Chondrocyte (in vitro differentiated cells): ENCODE results near the gene VPS13A. TPM values are rescaled to one million over a fixed set of nuclear protein-coding genes. Genes with fewer than 3 reads are reported as not detected.

Experiments
- DNase-seq: peaks from one replicate; pipeline ENCODE4 v3.0.0; 2021; ENCODE audit warnings: mixed read lengths, low spot score
- H3K27ac Mint-ChIP-seq: one replicate; pipeline ENCODE4 v1.8.0; 2021; ENCODE audit warnings: mild to moderate bottlenecking, moderate library complexity, mixed read lengths; ENCODE audit not compliant: unreplicated experiment
- H3K27me3 Mint-ChIP-seq: 2 replicates; pipeline ENCODE4 v1.8.0; 2021; ENCODE audit warnings: low read depth, mixed read lengths
- H3K36me3 Mint-ChIP-seq: 2 replicates; pipeline ENCODE4 v1.8.0; 2021; ENCODE audit warnings: low read depth, mixed read lengths
- H3K4me1 Mint-ChIP-seq: 2 replicates; pipeline ENCODE4 v1.8.0; 2021; ENCODE audit warnings: low read depth, mild to moderate bottlenecking, mixed read lengths
- H3K4me3 Mint-ChIP-seq: one replicate; pipeline ENCODE4 v1.8.0; 2021; ENCODE audit warnings: mild to moderate bottlenecking, moderate library complexity, mixed read lengths; ENCODE audit not compliant: unreplicated experiment
- H3K9me3 Mint-ChIP-seq: 2 replicates; pipeline ENCODE4 v1.8.0; 2021; ENCODE audit warnings: low read depth, mixed read lengths
- CTCF ChIP-seq: fragments of 200-600 bp; sonication (generic); IDR thresholded peaks from 2 replicates; pipeline ENCODE4 v1.5.0; 2021; ENCODE audit warnings: antibody characterized with exemption, mild to moderate bottlenecking, moderate library complexity
- total RNA-seq: library from RNA; stranded (reverse); gene quantifications from 3 replicates; pipeline ENCODE4 v1.2.1, GENCODE V29; 2021

VPS13A gene
- total RNA-seq, 1 donor from 2014 or later, result 54.1 TPM

- Mint-ChIP-seq H3K27me3 (no peaks in the 10 kb centered on the region), H3K36me3 (no peaks in the 10 kb centered on the region), H3K4me1 (peaks cover 28% of the 10 kb centered on the region), H3K9me3 (peaks cover 6% of the 10 kb centered on the region), H3K4me3 (no peak overlapping the region), H3K27ac (peak overlapping the region; percentile 39)
- DNase-seq, result no peak
- TF ChIP-seq CTCF, result no peak
These were observed 274.2 kb downstream of the VPS13A start for GRCh38 chr9:77451507-77451906.

GRCh38 chr9:77453825-77454647, 276.7 kb downstream of the VPS13A start:
- TF ChIP-seq CTCF, result no peak
- peaks cover 41% of the 10 kb centered on the region for H3K4me1 Mint-ChIP-seq
- H3K9me3 Mint-ChIP-seq, result peaks cover 6% of the 10 kb centered on the region
- H3K4me3 Mint-ChIP-seq, result no peak overlapping the region
- no peak for DNase-seq
- no peak overlapping the region for H3K27ac Mint-ChIP-seq
- H3K36me3 Mint-ChIP-seq, result no peaks in the 10 kb centered on the region
- no peaks in the 10 kb centered on the region for H3K27me3 Mint-ChIP-seq

GRCh38 chr9:77454663-77455062, 277.3 kb downstream of the VPS13A start:
- no peaks in the 10 kb centered on the region for H3K36me3 Mint-ChIP-seq
- no peak overlapping the region for H3K27ac Mint-ChIP-seq
- peaks cover 6% of the 10 kb centered on the region for H3K9me3 Mint-ChIP-seq
- no peaks in the 10 kb centered on the region for H3K27me3 Mint-ChIP-seq
- no peak for DNase-seq
- H3K4me1 Mint-ChIP-seq, result peaks cover 35% of the 10 kb centered on the region
- no peak for TF ChIP-seq CTCF
- no peak overlapping the region for H3K4me3 Mint-ChIP-seq

- Mint-ChIP-seq H3K4me1 (peaks cover 27% of the 10 kb centered on the region), H3K9me3 (peaks cover 6% of the 10 kb centered on the region), H3K36me3 (no peaks in the 10 kb centered on the region), H3K4me3 (no peak overlapping the region), H3K27ac (no peak overlapping the region), H3K27me3 (no peaks in the 10 kb centered on the region)
- peak; percentile 54 for TF ChIP-seq CTCF
- DNase-seq, result no peak
These were observed 278.1 kb downstream of the VPS13A start for GRCh38 chr9:77455312-77455927.

GRCh38 chr9:77456829-77457437, 279.6 kb downstream of the VPS13A start:
- Mint-ChIP-seq H3K4me1 (peaks cover 16% of the 10 kb centered on the region), H3K27me3 (no peaks in the 10 kb centered on the region), H3K36me3 (no peaks in the 10 kb centered on the region), H3K9me3 (peaks cover 6% of the 10 kb centered on the region), H3K4me3 (no peak overlapping the region), H3K27ac (no peak overlapping the region)
- peak; percentile 88 for TF ChIP-seq CTCF
- DNase-seq, result no peak
